Heart left ventricle (tissue), 13 donors: Measurements from ENCODE around the gene APOL4.

Source experiments
- CTCF ChIP-seq, 12 donors: fragments of 200-600 bp; sonication (generic) in 4 of 12; IDR thresholded peaks; one replicate each; pipeline versions ENCODE4 v1.5.0 to v1.8.0; 2018 to 2022; ENCODE audit warnings: antibody characterized with exemption in 12 of 12, mild to moderate bottlenecking in 5 of 12
- POLR2A ChIP-seq, 2 donors: fragments of 450-650 bp; IDR thresholded peaks; one replicate each; pipeline ENCODE4 v1.6.1; 2017; ENCODE audit warnings: antibody characterized with exemption in 2 of 2, mild to moderate bottlenecking in 2 of 2, moderate library complexity in 2 of 2
- donor health status: ischemic (EF 13 %, LVEDD 7.1; RV severe dilation, severe dysfunction).
- donor health status: DM: no; HTN: yes; CAD: no.
- donor health status: DM: no; HTN: no; CAD: no.
- donor health status: ischemic (EF 25% LVEDD 6.9; RV normal size, moderate dysfunction).
- donor health status: ischemic (EF 25% LVEDD 5.7; RV mildly dilated, moderate dysfunction).
- donor health status: ischemic (EF 35%, LVEDD 5.7; RV mildly dilated, moderate dysfunction).
- donor health status: nonischemic (EF 11% LVEDD 7.7; RV severe dilation, severe dysfunction).
- donor health status: DM: yes; HTN: yes; CAD: no.
- donor health status: PGD.
- donor health status: ischemic (EF 29% LVEDD 5.4; RV normal size, mild dysfunction).
- donor health status: nonischemic (EF 23%, LVEDD 6.1; RV moderate dilation, normal function).

GRCh38 chr22:36156119-36156514 lies 45.5 kb downstream of the APOL4 start:
- no peak for TF ChIP-seq CTCF (IDR thresholded peaks at IDR 0.05)
- no peak for TF ChIP-seq POLR2A (IDR thresholded peaks at IDR 0.05)
